HepG2 (cell line): ENCODE measurements around the gene CCDC28A.

Experiments
- SMAD3 ChIP-seq: sonication (generic); formaldehyde crosslinking; IDR thresholded peaks from 2 replicates; pipeline ENCODE4 v1.4.0; 2020; ENCODE audit warnings: missing genetic modification reagents
- ZNF274 ChIP-seq: sonication (generic); formaldehyde crosslinking; IDR thresholded peaks from 2 replicates; pipeline ENCODE4 v1.5.1; 2020; ENCODE audit warnings: mild to moderate bottlenecking, missing genetic modification reagents

GRCh38 chr6:138727182-138727581 is 46.4 kb upstream of the CCDC28A start:
- no peak for TF ChIP-seq ZNF274 (CRISPR knock-in tag)
- TF ChIP-seq SMAD3 (CRISPR knock-in tag) = no peak
